Mononuclear cell (primary cell): Measurements from ENCODE around the gene PSMA6. TPM values are rescaled to one million over a fixed set of nuclear protein-coding genes. Genes with fewer than 3 reads are reported as not detected.
"Not testable (repeated sequence)": the region's sequence is repeated elsewhere in the genome, so short reads cannot be mapped to it uniquely, and the experiment has no call there.

Source experiments
- H3K27me3 ChIP-seq: 2 replicates; pipeline ENCODE4 v1.6.0; 2011; ENCODE audit warnings: low read length, control low read depth; ENCODE audit not compliant: insufficient read depth
- H3K4me1 ChIP-seq: 2 replicates; pipeline ENCODE4 v1.5.1; 2011; ENCODE audit warnings: mild to moderate bottlenecking, low read length, control low read depth; ENCODE audit not compliant: insufficient read depth
- H3K4me3 ChIP-seq: 2 replicates; pipeline ENCODE4 v1.5.1; 2011; ENCODE audit warnings: mild to moderate bottlenecking, low read length, moderate library complexity
- H3K9me3 ChIP-seq: 2 replicates; pipeline ENCODE4 v1.5.1; 2011; ENCODE audit warnings: low read depth, mild to moderate bottlenecking, control low read depth, low read length
- total RNA-seq: library from RNA; depleted of rRNA; stranded (reverse); fragments of >200 nt; gene quantifications from one replicate; pipeline ENCODE4 v1.2.3, GENCODE V29; 2012

The PSMA6 gene
- total RNA-seq, 1 donor = 153 TPM

DNA sequence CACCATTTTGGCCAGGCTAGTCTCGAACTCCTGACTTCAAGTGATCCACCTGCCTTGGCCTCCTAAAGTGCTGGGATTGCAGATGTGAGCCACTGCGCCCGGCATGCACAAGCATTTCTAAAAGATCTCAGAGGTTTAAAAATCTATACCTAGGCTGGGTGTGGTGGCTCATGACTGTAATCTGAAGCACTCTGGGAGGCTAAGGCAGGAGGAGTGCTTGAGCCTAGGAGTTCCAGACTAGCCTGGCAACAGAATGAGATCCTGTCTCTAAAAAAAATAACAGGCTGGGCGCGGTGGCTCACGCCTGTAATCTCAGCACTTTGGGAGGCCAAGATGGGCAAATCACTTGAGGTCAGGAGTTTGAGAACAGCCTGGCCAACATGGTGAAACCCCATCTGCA, 63.1 kb downstream of the PSMA6 start:
- not testable (repeated sequence) for H3K4me3 ChIP-seq, H3K9me3 ChIP-seq, H3K27me3 ChIP-seq
- H3K4me1 ChIP-seq = peaks cover 26% of the 10 kb centered on the region

DNA sequence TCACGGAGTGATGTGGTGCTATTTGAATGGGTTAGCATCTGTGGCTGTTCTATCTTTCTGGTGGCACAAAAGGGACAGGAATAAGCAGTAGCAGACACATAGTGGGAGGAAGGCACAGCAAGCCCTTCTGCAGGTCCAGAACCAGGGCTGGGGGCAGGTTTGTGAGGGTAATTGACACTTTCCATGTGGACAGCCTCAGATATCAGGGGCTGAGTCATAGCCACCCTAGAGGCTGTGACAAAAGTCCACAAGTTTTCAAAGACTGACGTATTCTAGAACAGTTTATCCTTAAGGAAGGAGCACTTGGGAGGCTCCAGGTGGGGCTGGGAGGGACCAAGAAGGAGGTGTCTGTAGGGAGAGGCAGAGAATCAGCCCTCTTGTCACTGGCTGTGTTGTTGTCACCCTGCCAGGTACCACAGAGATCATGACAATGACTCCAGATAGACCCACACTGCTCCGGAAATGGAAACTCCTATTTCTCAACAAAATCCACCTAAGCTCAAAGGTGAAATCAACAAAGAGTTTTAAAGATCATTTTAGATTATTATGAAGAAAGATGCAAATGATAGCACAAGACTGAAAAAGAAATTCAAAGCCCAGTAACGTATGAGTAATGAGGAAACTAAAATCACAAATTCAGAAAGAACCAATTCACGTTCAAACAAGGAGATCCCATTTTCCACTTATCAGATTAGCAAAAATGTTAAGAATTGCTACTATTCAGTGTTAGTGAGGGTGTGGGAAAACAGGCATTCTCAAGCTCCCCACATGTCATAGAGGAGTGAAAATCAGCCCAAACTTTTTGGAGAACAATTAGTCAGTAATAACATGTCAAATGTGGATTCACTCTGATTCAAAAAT, 64.0 kb downstream of the PSMA6 start:
- Histone ChIP-seq H3K27me3 (no peaks in the 10 kb centered on the region), H3K4me3 (no peak overlapping the region), H3K9me3 (no peaks in the 10 kb centered on the region), H3K4me1 (peaks cover 26% of the 10 kb centered on the region)

DNA sequence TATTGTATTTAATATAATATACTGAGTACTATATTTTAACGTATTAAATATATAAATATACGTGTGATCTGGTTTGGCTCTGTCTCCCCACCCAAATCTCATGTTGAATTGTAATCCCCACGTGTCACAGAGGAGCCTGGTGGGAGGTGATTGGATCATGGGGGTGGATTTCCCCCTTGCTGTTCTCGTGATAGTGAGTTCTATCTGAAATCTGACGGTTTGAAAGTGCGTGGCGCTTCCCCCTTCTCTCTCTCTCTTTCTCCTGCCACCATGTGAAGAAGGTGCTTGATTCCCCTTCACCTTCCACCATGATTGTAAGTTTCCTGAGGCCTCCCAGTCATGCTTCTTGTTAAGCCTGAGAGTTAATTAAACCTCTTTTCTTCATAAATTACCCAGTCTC, 67.5 kb downstream of the PSMA6 start:
- H3K4me3 ChIP-seq, H3K27me3 ChIP-seq, H3K4me1 ChIP-seq, H3K9me3 ChIP-seq: not testable (repeated sequence)

DNA sequence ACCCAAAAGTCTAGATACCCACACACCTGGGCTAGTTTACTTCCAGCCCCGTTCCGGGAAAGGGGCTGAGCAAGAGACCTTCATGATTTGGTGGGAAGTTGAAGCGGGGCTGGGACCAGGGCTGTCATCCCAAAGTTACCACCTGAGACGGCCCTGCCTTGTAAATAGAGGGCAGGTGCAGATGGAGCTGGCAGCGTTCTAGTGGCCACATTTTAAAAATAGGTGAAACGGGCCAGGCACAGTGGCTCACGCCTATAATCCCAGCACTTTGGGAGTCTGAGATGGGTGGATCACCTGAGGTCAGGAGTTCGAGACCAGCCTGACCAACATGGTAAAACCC, 68.9 kb downstream of the PSMA6 start:
- Histone ChIP-seq H3K9me3 (no peaks in the 10 kb centered on the region), H3K27me3 (no peaks in the 10 kb centered on the region), H3K4me3 (no peak overlapping the region), H3K4me1 (peaks cover 16% of the 10 kb centered on the region)

DNA sequence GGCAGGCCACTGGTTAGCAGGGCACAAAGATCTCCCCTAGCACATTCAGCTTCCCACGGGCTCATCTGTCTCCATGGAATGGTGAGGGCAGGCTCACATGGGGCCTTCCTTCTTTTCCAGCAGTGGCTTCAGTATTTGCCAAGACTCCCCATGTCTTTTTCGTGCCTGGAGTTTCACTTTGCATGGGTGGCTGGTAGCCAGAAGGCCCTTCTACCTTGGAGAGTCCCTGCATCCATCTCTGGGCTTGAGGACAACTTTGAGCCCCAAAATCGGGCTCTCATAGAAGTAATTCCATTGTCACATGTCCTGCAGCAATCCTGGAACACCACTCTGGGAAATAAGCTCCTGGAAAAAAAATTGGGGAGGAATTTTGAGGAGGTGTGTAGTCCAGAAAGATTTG, 70.3 kb downstream of the PSMA6 start:
- H3K9me3 ChIP-seq = no peaks in the 10 kb centered on the region
- no peaks in the 10 kb centered on the region for H3K27me3 ChIP-seq
- peaks cover 29% of the 10 kb centered on the region for H3K4me1 ChIP-seq
- H3K4me3 ChIP-seq = no peak overlapping the region

DNA sequence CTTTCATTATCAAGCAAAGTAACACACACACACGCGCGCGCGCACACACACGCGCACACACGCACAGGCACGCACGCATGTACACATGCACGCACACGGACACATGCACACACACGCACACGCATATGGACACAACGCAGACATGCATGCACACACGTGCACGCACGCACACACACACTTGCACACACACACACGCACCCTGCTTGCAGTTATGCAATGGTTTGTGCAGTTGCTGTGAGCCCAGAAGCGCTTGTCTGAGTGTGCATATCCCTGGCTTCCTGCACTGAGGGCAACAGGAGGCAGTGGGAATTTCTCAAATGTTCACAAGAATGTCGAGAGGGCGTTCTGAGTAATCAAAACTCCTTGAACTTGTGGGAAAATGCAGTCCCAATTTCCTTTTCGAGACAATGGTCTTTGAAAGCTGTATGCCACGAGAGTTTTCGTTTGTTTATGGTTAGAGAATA, 70.8 kb downstream of the PSMA6 start:
- Histone ChIP-seq H3K9me3 (no peaks in the 10 kb centered on the region), H3K4me3 (no peak overlapping the region), H3K4me1 (peaks cover 34% of the 10 kb centered on the region), H3K27me3 (no peaks in the 10 kb centered on the region)

DNA sequence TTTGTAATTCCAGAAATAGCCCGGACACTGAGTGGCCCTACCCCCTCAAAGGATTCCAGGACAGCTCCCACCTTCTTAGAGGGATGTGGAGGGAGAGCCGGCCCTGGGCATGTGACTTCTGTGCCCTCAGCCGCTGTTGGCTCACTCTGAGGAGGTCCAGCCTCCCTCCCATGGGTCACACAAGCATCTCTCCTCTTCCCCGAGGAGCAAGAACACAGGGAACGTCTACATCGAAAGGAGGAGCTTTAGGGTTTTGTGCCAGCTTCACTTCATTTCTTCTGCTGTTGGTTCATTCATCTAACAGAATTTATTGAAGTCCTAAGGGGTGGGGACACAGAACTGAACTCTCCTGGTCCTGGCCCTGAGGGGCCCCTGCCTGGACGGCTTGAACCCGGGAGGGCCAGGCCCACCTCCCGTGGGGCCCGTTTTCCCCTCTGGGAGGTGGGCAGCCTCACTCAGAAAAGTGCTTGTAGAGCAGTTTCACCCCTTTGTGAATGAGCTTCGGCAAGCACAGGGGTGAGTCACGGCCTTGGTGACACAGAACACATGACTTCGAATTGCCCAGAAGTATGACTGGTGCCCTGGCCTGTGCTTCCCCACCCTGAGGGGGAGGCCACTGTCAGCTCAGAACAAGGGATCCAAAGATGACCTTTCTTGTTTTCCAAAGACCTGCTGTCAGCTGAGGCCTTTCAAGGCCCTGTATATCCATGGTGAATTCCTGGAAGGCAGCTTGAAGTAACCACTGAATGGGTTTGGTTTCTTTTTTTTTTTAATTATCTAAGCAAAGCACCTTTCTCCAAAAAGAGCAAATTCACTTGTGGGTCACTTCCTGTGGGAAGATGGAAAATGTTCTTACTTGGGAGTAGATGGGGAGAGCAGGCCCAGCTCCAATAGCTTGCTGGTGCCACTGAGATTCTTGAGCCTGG, 73.2 kb downstream of the PSMA6 start:
- Histone ChIP-seq H3K27me3 (no peaks in the 10 kb centered on the region), H3K4me3 (no peak overlapping the region), H3K9me3 (no peaks in the 10 kb centered on the region), H3K4me1 (peaks cover 54% of the 10 kb centered on the region)

DNA sequence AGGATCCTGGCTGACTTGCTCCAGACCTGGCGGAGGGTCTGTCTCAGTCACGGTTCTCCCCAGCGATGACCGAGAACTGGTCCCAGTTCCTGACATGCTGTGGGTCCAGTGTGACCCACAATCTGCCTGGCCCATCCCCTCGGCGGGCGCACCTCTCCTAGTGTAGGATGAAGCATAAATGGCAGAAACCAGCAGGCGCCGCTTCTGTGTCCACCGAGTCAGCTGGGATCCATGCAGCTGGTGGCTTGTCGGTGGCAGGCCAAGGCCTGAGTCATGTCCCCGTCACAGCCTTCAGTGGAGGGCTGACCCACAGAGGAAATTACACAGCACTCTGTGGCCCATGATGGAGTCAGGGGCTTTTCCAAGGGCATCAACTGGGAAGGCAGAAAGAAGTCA, 73.9 kb downstream of the PSMA6 start:
- Histone ChIP-seq H3K4me1 (peaks cover 56% of the 10 kb centered on the region), H3K9me3 (no peaks in the 10 kb centered on the region)

DNA sequence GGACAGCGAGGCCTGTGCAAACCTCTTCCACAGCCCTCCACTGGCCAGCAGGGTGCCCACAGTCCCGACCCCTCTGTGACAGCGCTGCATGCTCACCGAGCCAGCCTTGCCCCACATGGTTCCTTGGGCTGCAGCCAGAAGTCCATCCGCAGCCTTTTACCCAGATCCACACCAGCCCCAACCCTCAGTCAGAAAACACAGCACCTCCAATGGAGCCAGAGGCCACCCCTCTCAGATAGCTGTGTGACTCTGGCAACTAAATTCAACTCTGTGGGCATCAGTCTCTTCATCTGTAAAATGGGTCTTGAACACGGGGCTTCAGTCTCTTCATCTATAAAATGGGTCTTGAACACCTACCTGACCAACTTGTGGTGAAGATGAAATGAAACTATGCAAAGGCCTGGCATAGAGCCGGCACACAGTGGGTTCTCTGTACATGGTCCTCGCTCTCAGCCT, 74.4 kb downstream of the PSMA6 start:
- Histone ChIP-seq H3K4me1 (peaks cover 56% of the 10 kb centered on the region), H3K4me3 (no peak overlapping the region), H3K27me3 (no peaks in the 10 kb centered on the region), H3K9me3 (no peaks in the 10 kb centered on the region)

More for the DNA sequence above, 73.9 kb downstream of the PSMA6 start:
- Histone ChIP-seq H3K4me3 (no peak overlapping the region), H3K27me3 (no peaks in the 10 kb centered on the region)

DNA sequence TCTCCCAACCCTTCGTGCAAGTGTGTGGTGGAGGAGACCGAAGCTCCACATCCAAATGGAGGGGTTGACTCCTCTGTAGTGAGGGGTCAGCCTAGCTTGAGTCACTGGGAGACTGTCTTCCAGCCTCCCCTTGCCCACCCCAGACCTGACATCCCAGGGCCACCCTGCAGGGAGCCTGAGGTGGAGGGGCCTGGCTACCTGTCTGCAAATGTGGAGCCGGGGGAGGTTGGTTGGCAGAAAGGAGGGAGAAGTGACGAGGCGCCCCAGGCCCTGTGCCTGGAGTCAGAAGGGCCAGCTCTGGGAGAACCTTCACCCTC, 74.8 kb downstream of the PSMA6 start:
- no peaks in the 10 kb centered on the region for H3K27me3 ChIP-seq
- H3K9me3 ChIP-seq = no peaks in the 10 kb centered on the region
- no peak overlapping the region for H3K4me3 ChIP-seq
- peaks cover 56% of the 10 kb centered on the region for H3K4me1 ChIP-seq

Other genes with a start within 250 kb of the PSMA6 start
- gene FAM177A1, start 246.1 kb upstream of the PSMA6 start, total RNA-seq = 48.7 TPM
- gene PPP2R3C, start 170.4 kb upstream of the PSMA6 start, total RNA-seq = 55.1 TPM
- gene PRORP, start 169.8 kb upstream of the PSMA6 start, total RNA-seq = 36.8 TPM
- gene NFKBIA, start 112.4 kb downstream of the PSMA6 start, total RNA-seq = 6,701 TPM
- gene INSM2, start 241.8 kb downstream of the PSMA6 start, total RNA-seq = not detected